HepG2 (cell line): Measurements from ENCODE around the gene MYCBPAP. TPM values are rescaled to one million over a fixed set of nuclear protein-coding genes. Genes with fewer than 3 reads are reported as not detected.

Experiments
- ATAC-seq: fragments of 200-7000 bp; cut with Tn5 transposase; 3 replicates; pipeline ENCODE4 v1.9.1; 2020; ENCODE audit warnings: mild to moderate bottlenecking, moderate library complexity
- BruUV-seq: library from RNA; stranded (reverse); fragments of 400-500 nt; replicated peaks from 2 replicates; lab custom pipeline; 2021; lab: Mats Ljungman, UMichigan
- CTCF ChIA-PET: fragments of 300-600 bp; formaldehyde crosslinking; extraction: SDS; loops from one replicate; lab custom pipeline; 2021; ENCODE audit warnings: low total read pairs, inconsistent platforms, low intra/inter-chr PET ratio; lab: Yijun Ruan, JAX
- POLR2A ChIA-PET: fragments of 350-600 bp; sonication (Branson Sonifier 250); formaldehyde crosslinking; loops from one replicate; lab custom pipeline; 2020; ENCODE audit warnings: antibody characterized with exemption, inconsistent platforms; lab: Yijun Ruan, JAX
- DNase-seq: peaks from one replicate; pipeline ENCODE4 v3.0.0-alpha.2; 2015; ENCODE audit warnings: low spot score
- FAIRE-seq: peaks from 3 replicates; lab custom pipeline; 2011; peaks lifted over from hg19 to GRCh38; lab: Jason Lieb, UNC
- H2AFZ ChIP-seq: one replicate; pipeline ENCODE4 v1.6.1; 2011; ENCODE audit warnings: low read length, inconsistent platforms
- H3K27ac ChIP-seq: fragments of 300-600 bp; 3 replicates; pipeline ENCODE4 v1.8.0; 2011; ENCODE audit warnings: mixed run types, mild to moderate bottlenecking, mixed read lengths, low read length, inconsistent platforms; ENCODE audit not compliant: insufficient read depth; ENCODE audit errors: extremely low read length
- H3K27me3 ChIP-seq, 2 experiments: fragments of 200-600 bp in 1 of 2; 2 replicates in 1 of 2; 3 replicates in 1 of 2; pipeline versions ENCODE4 v1.6.0 to v1.8.0; 2011; ENCODE audit warnings: low read length in 2 of 2, mild to moderate bottlenecking in 2 of 2, moderate library complexity in 2 of 2, inconsistent platforms in 1 of 2; ENCODE audit not compliant: insufficient read depth in 2 of 2, control insufficient read depth in 1 of 2
- H3K36me3 ChIP-seq, 2 experiments: fragments of 200-600 bp in 1 of 2; replicated peaks in 1 of 2; 2 replicates in 1 of 2; 3 replicates in 1 of 2; pipeline versions ENCODE4 v1.5.1 to v1.8.0; 2011; ENCODE audit warnings: low read length in 2 of 2, inconsistent platforms in 1 of 2; ENCODE audit not compliant: insufficient read depth in 2 of 2, control insufficient read depth in 1 of 2
- H3K4me1 ChIP-seq: 2 replicates; pipeline ENCODE4 v1.5.1; 2012; ENCODE audit warnings: low read length, inconsistent platforms; ENCODE audit not compliant: insufficient read depth
- H3K4me2 ChIP-seq: 2 replicates; pipeline ENCODE4 v1.6.0; 2011; ENCODE audit warnings: low read depth, low read length, inconsistent platforms
- H3K4me3 ChIP-seq, 3 experiments: fragments of 200-600 bp in 1 of 3; sonication (generic), shearing (Covaris generic) in 1 of 3; replicated peaks in 1 of 3; 2 replicates each; pipeline ENCODE4 v1.5.1; 2011 to 2016; ENCODE audit warnings: low read length in 3 of 3, inconsistent platforms in 2 of 3, low read depth in 2 of 3, mild to moderate bottlenecking in 2 of 3, control low read depth in 1 of 3, mixed read lengths in 1 of 3; ENCODE audit not compliant: insufficient read depth in 1 of 3
- H3K79me2 ChIP-seq: one replicate; pipeline ENCODE4 v1.6.1; 2011; ENCODE audit warnings: low read length, inconsistent platforms; ENCODE audit not compliant: insufficient read depth
- H3K9ac ChIP-seq: 2 replicates; pipeline ENCODE4 v1.6.0; 2011; ENCODE audit warnings: mild to moderate bottlenecking, low read depth, low read length, inconsistent platforms; ENCODE audit not compliant: insufficient read depth
- H3K9me3 ChIP-seq: 2 replicates; pipeline ENCODE4 v1.5.1; 2012; ENCODE audit warnings: mild to moderate bottlenecking, low read length
- H4K20me1 ChIP-seq: 2 replicates; pipeline ENCODE4 v1.6.0; 2011; ENCODE audit warnings: inconsistent platforms, mild to moderate bottlenecking, low read length, moderate library complexity; ENCODE audit not compliant: insufficient read depth
- ATRX ChIP-seq: sonication (generic); formaldehyde crosslinking; IDR thresholded peaks from 2 replicates; pipeline ENCODE4 v1.4.0; 2020; ENCODE audit warnings: missing genetic modification reagents, borderline replicate concordance
- CENPT ChIP-seq: sonication (generic); formaldehyde crosslinking; IDR thresholded peaks from 2 replicates; pipeline ENCODE4 v1.8.0; 2022; ENCODE audit warnings: low read depth, mild to moderate bottlenecking, moderate library complexity, missing genetic modification reagents
- HNRNPLL ChIP-seq: fragments of 200-400 bp; formaldehyde crosslinking; IDR thresholded peaks from 2 replicates; pipeline ENCODE4 v1.6.1; 2017; ENCODE audit warnings: mild to moderate bottlenecking, low read depth, low read length; ENCODE audit not compliant: poor library complexity, severe bottlenecking
- MAZ ChIP-seq, 2 experiments: sonication (generic) in 1 of 2; formaldehyde crosslinking in 1 of 2; IDR thresholded peaks; 2 replicates each; pipeline versions ENCODE4 v1.5.0 to v1.6.1; 2012 to 2020; ENCODE audit warnings: low read depth in 2 of 2, mild to moderate bottlenecking in 2 of 2, borderline replicate concordance in 1 of 2, improper control_type of control experiment in 1 of 2, low read length in 1 of 2, missing genetic modification reagents in 1 of 2, moderate library complexity in 1 of 2
- MTF2 ChIP-seq: sonication (generic); formaldehyde crosslinking; IDR thresholded peaks from 2 replicates; pipeline ENCODE4 v1.5.0; 2020; ENCODE audit warnings: missing genetic modification reagents, borderline replicate concordance
- PCBP1 ChIP-seq: fragments of 200-400 bp; formaldehyde crosslinking; IDR thresholded peaks from 2 replicates; pipeline ENCODE4 v1.6.1; 2017; ENCODE audit warnings: mild to moderate bottlenecking, low read depth, low read length, borderline replicate concordance
- ZNF709 ChIP-seq: sonication (generic); formaldehyde crosslinking; IDR thresholded peaks from 2 replicates; pipeline ENCODE4 v1.5.0; 2020; ENCODE audit warnings: mild to moderate bottlenecking, missing genetic modification reagents
- ZNF768 ChIP-seq: sonication (generic); formaldehyde crosslinking; IDR thresholded peaks from 2 replicates; pipeline ENCODE4 v1.4.0; 2020; ENCODE audit warnings: missing genetic modification reagents
- ZSCAN25 ChIP-seq: sonication (generic); formaldehyde crosslinking; IDR thresholded peaks from 2 replicates; pipeline ENCODE4 v1.8.0; 2022; ENCODE audit warnings: mild to moderate bottlenecking, missing genetic modification reagents
- WGBS: methylation state at CpG from one replicate; pipeline ENCODE4 v1.1.6; 2017; ENCODE audit warnings: low lambda C conversion rate; 5-methylcytosine and 5-hydroxymethylcytosine counted together
- in situ Hi-C: cut with HindIII; loops from 2 replicates; pipeline ENCODE4 v1.10.0; 2017; ENCODE audit warnings: low pct_unique_long_range_greater_than_20kb; ENCODE audit not compliant: extremely low pct_ligation_motif_present
- intact Hi-C: fragments of 100-400 bp; cut with micrococcal nuclease; formaldehyde crosslinking; loops from one replicate; pipeline ENCODE4 v1.10.0; 2022; ENCODE audit not compliant: unreplicated experiment
- polyA plus RNA-seq, 8 experiments: library from polyadenylated mRNA; depleted of rRNA in 3 of 8; stranded (reverse) in 7 of 8; unstranded in 1 of 8; fragments of >200 nt; fragmentation: Illumina TruSeq in 4 of 8; extraction: Trizol in 4 of 8; gene quantifications; 2 replicates each; pipeline versions ENCODE4 v1.2.1 to v1.2.3, GENCODE V29; 2011 to 2016; ENCODE audit warnings: low read depth in 4 of 8, missing spikeins in 1 of 8, mixed read lengths in 1 of 8; ENCODE audit not compliant: insufficient read depth in 1 of 8
- total RNA-seq, 5 experiments: library from RNA; depleted of rRNA; stranded (reverse); fragments of >200 nt; fragmentation: Illumina TruSeq; extraction: Trizol; gene quantifications; 2 replicates each; pipeline ENCODE4 v1.2.3, GENCODE V29; 2016; ENCODE audit warnings: low read depth in 1 of 5
- TF ChIP-seq, protein P1 (sequence below): sonication (generic); formaldehyde crosslinking; IDR thresholded peaks from 2 replicates; pipeline ENCODE4 v1.9.0; 2022; ENCODE audit warnings: missing genetic modification reagents, mild to moderate bottlenecking, borderline replicate concordance
- TF ChIP-seq, protein P2 (sequence below): sonication (generic); formaldehyde crosslinking; IDR thresholded peaks from 2 replicates; pipeline ENCODE4 v1.4.0; 2020; ENCODE audit warnings: mild to moderate bottlenecking, missing genetic modification reagents
- TF ChIP-seq, protein P3 (sequence below): sonication (generic); IDR thresholded peaks from 2 replicates; pipeline ENCODE4 v1.6.1; 2016; ENCODE audit warnings: low read depth, borderline replicate concordance
- TF ChIP-seq, protein P4 (sequence below): sonication (generic); formaldehyde crosslinking; IDR thresholded peaks from 2 replicates; pipeline ENCODE4 v1.4.0; 2020; ENCODE audit warnings: missing genetic modification reagents

Gene MYCBPAP
- total and polyA plus RNA-seq, 2 of the 13 experiments (the other 11 are each of a cell fraction or from before 2014, with no cell fraction given), result 0.22 to 0.24 TPM

DNA sequence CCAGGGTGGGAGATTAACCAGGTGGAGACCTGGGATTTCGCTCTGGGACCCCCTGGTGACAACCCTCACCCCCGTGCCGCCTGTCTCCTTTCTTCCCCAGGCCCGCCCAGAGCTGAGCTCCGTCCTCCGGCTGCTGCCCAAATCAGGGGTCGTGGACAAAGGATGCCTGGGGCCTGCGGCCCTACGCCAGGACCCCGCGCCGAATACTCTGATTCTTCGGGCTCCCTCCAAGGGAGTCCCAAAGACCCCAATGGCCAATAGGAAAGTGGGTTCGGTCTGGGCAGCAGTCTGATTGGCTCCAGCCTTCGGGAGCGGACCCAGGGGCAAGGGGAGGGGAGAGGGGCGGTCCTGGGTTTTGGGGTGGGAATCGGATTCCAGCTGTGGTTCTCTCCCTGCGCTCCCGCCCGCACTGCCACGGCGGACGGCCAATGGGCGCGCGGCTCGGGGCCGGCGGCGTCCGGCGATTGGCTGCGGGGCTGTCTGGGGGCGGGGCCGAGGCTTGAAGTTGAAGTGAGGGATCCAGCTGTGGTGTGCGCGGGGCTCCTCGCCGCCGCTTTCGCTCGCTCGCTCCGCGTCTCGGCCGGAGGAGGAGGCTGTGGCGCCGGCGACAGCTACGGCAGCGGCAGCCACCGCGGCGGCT is 52.1 kb downstream of the MYCBPAP start, which contains the start of gene CACNA1G (continued):
- no peak for TF ChIP-seq ZNF709 (CRISPR knock-in tag)
- peak; percentile 29; the same call in 1 of the 2 replicates for TF ChIP-seq ZNF768
- TF ChIP-seq, protein P1, sequence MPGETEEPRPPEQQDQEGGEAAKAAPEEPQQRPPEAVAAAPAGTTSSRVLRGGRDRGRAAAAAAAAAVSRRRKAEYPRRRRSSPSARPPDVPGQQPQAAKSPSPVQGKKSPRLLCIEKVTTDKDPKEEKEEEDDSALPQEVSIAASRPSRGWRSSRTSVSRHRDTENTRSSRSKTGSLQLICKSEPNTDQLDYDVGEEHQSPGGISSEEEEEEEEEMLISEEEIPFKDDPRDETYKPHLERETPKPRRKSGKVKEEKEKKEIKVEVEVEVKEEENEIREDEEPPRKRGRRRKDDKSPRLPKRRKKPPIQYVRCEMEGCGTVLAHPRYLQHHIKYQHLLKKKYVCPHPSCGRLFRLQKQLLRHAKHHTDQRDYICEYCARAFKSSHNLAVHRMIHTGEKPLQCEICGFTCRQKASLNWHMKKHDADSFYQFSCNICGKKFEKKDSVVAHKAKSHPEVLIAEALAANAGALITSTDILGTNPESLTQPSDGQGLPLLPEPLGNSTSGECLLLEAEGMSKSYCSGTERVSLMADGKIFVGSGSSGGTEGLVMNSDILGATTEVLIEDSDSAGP, result peak; percentile 37; the same call in 1 of the 2 replicates
- TF ChIP-seq, protein P2, sequence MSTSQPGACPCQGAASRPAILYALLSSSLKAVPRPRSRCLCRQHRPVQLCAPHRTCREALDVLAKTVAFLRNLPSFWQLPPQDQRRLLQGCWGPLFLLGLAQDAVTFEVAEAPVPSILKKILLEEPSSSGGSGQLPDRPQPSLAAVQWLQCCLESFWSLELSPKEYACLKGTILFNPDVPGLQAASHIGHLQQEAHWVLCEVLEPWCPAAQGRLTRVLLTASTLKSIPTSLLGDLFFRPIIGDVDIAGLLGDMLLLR, result 0 out of 2 replicates have a peak, but pooled peaks have one; percentile 54
- TF ChIP-seq PCBP1, result no peak
- no peak for TF ChIP-seq ATRX (CRISPR knock-in tag)
- no peak for TF ChIP-seq CENPT (CRISPR knock-in tag)

DNA sequence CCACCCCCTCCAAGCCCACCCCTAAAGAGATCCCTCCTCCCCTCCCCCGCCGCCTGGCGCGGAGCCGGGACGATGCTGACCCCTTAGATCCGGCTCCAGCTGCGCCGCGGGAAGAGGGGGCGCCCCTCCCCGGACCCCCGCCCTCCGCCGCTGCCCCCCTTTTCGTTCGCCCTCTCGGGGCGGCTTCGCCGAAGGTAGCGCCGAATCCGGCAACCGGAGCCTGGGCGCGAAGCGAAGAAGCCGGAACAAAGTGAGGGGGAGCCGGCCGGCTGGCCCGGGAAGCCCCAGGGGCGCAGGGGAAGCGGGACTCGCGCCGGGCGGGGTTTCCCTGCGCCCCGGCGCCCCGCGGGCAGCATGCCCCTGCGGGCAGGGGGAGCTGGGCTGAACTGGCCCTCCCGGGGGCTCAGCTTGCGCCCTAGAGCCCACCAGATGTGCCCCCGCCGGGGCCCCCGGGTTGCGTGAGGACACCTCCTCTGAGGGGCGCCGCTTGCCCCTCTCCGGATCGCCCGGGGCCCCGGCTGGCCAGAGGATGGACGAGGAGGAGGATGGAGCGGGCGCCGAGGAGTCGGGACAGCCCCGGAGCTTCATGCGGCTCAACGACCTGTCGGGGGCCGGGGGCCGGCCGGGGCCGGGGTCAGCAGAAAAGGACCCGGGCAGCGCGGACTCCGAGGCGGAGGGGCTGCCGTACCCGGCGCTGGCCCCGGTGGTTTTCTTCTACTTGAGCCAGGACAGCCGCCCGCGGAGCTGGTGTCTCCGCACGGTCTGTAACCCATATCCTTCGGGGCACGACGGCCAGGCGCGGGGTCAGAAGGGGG is 52.9 kb downstream of the MYCBPAP start:
- no peaks in the 10 kb centered on the region for H3K9me3 ChIP-seq
- BruUV-seq, result no TSS peak
- ATAC-seq (peak; percentile 2; the same call in 2 of the 3 replicates), FAIRE-seq (no peak), DNase-seq (no peak)
- no peak overlapping the region for H3K9ac ChIP-seq
- no peaks in the 10 kb centered on the region for H3K79me2 ChIP-seq
- H4K20me1 ChIP-seq, result peaks cover 5% of the 10 kb centered on the region; the same call in 1 of the 2 replicates
- ChIA-PET POLR2A (interaction anchor here (0.5 to 2.5 kb wide), 14 partner anchors 10 to 305 kb away, joined by 3 to 8 read pairs (median 6); partner anchors contain the start of genes LUC7L3, SPATA20 and TOB1), CTCF (no interaction called here)
- 5% methylated on average over 39 of the region's 88 CpGs for WGBS
- H3K4me1 ChIP-seq, result peaks cover 9% of the 10 kb centered on the region
- no peak overlapping the region for H3K27ac ChIP-seq
- H3K4me3 ChIP-seq, result peak overlapping the region; percentile 27 to 65 (median 35); a peak in 4 of 6 replicates
- peaks cover 28 to 48% of the 10 kb centered on the region in 2 experiments for H3K27me3 ChIP-seq
- in situ Hi-C loops, result no loop called here
- intact Hi-C loops, result no loop called here
- no peaks in the 10 kb centered on the region for H3K36me3 ChIP-seq
- H3K4me2 ChIP-seq, result peak overlapping the region; percentile 69
- H2AFZ ChIP-seq, result no peak overlapping the region
- TF ChIP-seq HNRNPLL, result peak; percentile 34
- TF ChIP-seq, protein P3, sequence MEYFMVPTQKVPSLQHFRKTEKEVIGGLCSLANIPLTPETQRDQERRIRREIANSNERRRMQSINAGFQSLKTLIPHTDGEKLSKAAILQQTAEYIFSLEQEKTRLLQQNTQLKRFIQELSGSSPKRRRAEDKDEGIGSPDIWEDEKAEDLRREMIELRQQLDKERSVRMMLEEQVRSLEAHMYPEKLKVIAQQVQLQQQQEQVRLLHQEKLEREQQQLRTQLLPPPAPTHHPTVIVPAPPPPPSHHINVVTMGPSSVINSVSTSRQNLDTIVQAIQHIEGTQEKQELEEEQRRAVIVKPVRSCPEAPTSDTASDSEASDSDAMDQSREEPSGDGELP, result no peak
- TF ChIP-seq, protein P4, sequence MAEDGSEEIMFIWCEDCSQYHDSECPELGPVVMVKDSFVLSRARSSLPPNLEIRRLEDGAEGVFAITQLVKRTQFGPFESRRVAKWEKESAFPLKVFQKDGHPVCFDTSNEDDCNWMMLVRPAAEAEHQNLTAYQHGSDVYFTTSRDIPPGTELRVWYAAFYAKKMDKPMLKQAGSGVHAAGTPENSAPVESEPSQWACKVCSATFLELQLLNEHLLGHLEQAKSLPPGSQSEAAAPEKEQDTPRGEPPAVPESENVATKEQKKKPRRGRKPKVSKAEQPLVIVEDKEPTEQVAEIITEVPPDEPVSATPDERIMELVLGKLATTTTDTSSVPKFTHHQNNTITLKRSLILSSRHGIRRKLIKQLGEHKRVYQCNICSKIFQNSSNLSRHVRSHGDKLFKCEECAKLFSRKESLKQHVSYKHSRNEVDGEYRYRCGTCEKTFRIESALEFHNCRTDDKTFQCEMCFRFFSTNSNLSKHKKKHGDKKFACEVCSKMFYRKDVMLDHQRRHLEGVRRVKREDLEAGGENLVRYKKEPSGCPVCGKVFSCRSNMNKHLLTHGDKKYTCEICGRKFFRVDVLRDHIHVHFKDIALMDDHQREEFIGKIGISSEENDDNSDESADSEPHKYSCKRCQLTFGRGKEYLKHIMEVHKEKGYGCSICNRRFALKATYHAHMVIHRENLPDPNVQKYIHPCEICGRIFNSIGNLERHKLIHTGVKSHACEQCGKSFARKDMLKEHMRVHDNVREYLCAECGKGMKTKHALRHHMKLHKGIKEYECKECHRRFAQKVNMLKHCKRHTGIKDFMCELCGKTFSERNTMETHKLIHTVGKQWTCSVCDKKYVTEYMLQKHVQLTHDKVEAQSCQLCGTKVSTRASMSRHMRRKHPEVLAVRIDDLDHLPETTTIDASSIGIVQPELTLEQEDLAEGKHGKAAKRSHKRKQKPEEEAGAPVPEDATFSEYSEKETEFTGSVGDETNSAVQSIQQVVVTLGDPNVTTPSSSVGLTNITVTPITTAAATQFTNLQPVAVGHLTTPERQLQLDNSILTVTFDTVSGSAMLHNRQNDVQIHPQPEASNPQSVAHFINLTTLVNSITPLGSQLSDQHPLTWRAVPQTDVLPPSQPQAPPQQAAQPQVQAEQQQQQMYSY (CRISPR knock-in tag), result no peak
- no peak for TF ChIP-seq MAZ (IDR thresholded peaks at IDR 0.05; ENCODE audit: borderline replicate concordance, low read depth, low read length)
- 0 out of 2 replicates have a peak, but pooled peaks have one; percentile 8 for TF ChIP-seq MAZ (CRISPR knock-in tag; IDR thresholded peaks at IDR 0.05; ENCODE audit: low read depth)
- 0 out of 2 replicates have a peak, but pooled peaks have one; percentile 22 for TF ChIP-seq MTF2
- TF ChIP-seq ZSCAN25 (CRISPR knock-in tag), result no peak
